ENCODE measurements around the gene RRAGC. TPM values are rescaled to one million over a fixed set of nuclear protein-coding genes. Genes with fewer than 3 reads are reported as not detected.
"Not testable (repeated sequence)": the region's sequence is repeated elsewhere in the genome, so short reads cannot be mapped to it uniquely, and the experiment has no call there.

The RRAGC gene
- polyA plus RNA-seq, 3 donors: 30.7 to 34.4 (median 32.7) TPM

DNA sequence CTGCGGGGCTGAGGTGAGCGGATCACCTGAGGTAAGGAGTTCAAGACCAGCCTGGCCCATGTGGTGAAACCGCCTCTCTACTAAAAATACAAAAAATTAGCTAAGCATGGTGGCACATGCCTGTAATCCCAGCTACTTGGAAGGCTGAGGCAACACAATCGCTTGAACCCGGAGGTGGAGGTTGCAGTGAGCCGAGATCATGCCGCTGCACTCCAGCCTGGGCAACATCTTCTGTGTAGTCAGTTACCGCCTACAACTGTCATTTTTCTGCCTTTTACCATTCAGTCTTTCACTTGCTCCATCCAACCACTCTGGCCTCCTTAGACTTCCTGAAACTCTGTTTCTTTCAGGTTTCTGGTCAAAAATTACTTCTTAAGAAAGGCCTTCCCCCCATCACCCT is 11.4 kb upstream of the RRAGC start:
- no peak for DNase-seq

- no peak for DNase-seq
Measured at GRCh38 chr1:38867208-38867607, 7.6 kb upstream of the RRAGC start.

DNA sequence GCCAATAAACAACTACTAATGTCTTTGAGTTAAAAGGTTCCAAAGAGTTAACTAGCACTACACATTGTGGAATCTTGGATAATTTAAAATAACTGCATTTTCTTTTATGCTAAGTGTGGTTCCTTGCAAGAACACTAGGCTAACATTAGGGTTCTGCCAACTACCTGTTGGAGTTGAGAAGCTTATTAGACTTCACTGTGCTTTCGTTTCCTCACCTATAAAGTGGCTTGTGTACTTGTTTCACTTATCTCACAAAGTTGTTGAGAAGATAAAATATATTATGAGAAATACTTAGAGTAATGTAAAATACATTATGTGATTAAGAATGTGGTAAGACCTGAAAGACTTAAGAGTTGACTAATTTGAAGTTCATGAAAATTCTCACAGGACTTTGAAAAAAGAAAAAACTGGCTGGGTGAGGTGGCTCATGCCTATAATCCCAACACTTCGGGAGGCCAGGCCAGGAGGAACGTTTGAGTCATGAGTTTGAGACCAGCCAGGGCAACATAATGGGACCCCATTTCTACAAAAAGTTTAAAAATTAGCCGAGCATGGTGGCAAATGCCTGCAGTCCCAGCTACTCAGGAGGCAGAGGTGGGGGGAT is 5.6 kb upstream of the RRAGC start:
- DNase-seq: no peak

DNA sequence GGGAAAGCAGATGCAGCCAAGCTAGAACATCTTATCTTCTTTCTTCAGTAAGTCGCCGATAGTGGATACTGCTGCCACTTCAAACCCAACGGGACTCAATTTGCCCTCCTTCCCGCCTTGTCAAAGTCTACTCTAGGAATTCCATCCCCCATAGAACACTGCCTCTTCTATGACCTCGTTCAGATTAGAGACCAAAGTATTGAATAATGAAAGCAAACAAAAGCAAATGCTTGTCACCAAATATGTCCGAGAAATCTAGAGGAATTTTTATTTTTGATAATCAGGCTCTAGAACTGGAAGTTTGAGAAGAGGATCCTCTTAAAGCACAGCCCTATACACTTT is 853 bp upstream of the RRAGC start:
- no peak for DNase-seq

DNA sequence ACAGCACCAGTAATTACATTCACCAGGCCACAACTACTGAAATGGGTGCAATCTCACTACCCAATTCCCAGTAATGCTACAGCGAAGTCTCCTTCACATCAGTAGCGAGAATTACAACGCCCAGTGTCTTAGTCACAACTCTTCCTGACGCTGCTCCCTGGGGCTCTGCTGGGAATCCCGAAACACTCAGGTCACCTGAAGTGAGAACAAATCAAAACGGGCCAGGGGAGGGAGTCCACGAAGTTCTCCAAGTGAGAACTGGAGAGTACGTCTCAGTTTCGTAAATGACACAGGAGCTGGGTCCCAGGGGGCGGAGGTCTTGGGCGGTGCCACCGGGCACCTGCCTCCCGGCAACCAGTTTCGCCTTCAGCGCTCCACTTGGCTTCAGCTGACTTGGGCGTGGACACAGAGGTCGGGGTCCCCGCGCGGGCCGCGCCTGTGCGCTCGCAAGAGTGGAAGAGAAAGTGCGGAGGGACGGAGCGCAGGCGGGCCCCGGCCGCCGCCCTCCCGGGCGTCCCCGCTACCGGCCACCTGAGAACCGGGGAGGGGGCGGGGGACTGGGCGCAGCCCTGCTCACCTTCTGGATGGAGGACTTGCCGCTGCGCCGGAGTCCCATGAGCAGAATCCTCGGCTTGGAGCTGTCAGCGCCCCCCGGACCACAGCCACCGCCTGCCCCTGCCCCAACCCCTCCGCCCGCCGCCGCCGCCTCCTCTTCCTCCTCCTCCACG is 575 bp downstream of the RRAGC start:
- peak; percentile 28 for DNase-seq

- DNase-seq: no peak
Measured at GRCh38 chr1:38852780-38853179, 6.8 kb downstream of the RRAGC start.

- DNase-seq: no peak
Measured at GRCh38 chr1:38848071-38848470, 11.5 kb downstream of the RRAGC start.

- DNase-seq: no peak
Measured at GRCh38 chr1:38846210-38846609, 13.4 kb downstream of the RRAGC start.

DNA sequence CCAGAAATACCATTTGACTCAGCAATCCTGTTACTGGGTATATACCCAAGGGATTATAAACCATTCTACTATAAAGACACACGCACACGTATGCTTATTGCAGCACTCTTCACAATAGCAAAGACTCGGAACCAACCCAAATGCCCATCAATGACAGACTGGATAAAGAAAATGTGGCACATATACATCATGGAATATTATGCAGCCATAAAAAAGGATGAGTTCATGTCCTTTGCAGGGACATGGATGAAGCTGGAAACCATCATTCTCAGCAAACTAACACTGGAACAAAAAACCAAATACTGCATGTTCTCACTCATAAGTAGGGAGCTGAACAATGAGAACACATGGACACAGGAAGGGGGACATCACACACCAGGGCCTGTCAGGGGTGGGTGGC is 14.5 kb downstream of the RRAGC start:
- DNase-seq: not testable (repeated sequence)

- no peak for DNase-seq
Measured at GRCh38 chr1:38840281-38840680, 19.3 kb downstream of the RRAGC start.

- no peak for DNase-seq
Measured at GRCh38 chr1:38839363-38839762, 20.2 kb downstream of the RRAGC start.

- DNase-seq: not testable (repeated sequence)
Measured at GRCh38 chr1:38836316-38836715, 23.3 kb downstream of the RRAGC start.

GRCh38 chr1:38834937-38835827 is 24.4 kb downstream of the RRAGC start:
- DNase-seq: peak; percentile 89

- no peak for DNase-seq
Measured at GRCh38 chr1:38834221-38834782, 25.3 kb downstream of the RRAGC start.

DNA sequence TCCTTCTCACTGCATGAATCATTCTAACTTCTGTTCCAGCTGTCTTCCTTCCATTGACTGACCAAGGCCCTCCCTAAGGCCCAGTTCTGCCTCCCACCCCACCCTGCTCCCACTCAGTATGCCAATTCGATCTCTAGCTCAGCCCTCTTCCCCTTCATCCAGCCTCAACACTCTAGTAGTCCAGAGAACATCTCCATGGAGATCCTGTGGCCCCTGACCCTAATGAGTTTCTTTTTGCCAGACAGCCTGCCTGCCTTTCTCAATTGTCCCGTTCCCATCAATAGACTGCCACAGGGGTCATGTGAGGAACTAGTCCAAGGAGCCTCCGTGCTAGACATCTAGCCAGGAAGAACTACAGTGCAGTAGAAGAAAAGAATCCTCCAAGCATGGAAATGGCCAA is 26.4 kb downstream of the RRAGC start:
- no peak for DNase-seq

GRCh38 chr1:38832370-38832734 is 27.2 kb downstream of the RRAGC start:
- no peak for DNase-seq

GRCh38 chr1:38831731-38832369 is 27.7 kb downstream of the RRAGC start:
- DNase-seq: no peak

DNA sequence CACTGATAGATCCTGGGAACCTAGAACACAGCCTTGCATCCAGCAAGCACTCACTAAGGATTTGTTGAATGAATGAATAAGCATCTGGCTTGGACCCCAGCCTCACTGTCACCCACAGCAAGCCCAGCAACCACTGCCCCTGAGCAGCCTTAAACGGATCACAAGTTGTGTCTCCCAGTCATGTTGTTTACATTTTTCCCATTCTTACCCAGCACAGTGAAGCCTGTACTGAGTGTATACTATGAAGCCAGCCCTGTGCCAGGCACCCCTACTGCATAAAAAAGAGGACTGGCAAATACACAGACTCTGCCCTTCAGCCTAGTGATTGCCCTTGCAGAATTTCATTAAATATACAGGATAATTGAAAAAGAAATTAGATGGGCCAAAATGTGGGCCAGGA is 30.2 kb downstream of the RRAGC start:
- DNase-seq: no peak

GRCh38 chr1:38827318-38827717 is 32.3 kb downstream of the RRAGC start:
- DNase-seq: no peak

GRCh38 chr1:38826886-38827285 is 32.7 kb downstream of the RRAGC start:
- no peak for DNase-seq

DNA sequence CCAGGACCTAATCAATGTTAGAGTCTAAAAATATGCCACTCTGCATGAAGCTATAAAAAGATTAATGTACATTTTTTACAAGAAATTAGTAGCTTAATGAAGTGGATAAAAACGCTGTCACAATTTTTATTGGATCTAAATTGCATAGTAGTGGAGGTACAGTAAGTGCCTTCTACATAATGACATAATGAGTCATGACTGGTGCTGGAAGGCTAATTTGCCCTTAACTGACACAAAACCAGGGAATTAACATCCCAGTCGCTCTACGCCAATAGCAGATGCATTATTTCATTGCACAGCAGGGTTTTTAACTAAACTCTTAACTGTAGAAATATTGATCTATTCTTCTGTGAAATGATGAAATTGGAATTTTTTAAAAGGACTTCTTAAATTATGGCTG is 33.3 kb downstream of the RRAGC start:
- DNase-seq: no peak

GRCh38 chr1:38820860-38821259 is 38.7 kb downstream of the RRAGC start:
- DNase-seq: no peak

All from renal pelvis (tissue), 4 donors.